ENCODE results near the gene WDR20.

The WDR20 gene

GRCh38 chr14:102225936-102226335 is 86.2 kb downstream of the WDR20 start:
- H2AFZ ChIP-seq (ENCODE audit: low read depth, low read length, severe bottlenecking): no peak overlapping the region

DNA sequence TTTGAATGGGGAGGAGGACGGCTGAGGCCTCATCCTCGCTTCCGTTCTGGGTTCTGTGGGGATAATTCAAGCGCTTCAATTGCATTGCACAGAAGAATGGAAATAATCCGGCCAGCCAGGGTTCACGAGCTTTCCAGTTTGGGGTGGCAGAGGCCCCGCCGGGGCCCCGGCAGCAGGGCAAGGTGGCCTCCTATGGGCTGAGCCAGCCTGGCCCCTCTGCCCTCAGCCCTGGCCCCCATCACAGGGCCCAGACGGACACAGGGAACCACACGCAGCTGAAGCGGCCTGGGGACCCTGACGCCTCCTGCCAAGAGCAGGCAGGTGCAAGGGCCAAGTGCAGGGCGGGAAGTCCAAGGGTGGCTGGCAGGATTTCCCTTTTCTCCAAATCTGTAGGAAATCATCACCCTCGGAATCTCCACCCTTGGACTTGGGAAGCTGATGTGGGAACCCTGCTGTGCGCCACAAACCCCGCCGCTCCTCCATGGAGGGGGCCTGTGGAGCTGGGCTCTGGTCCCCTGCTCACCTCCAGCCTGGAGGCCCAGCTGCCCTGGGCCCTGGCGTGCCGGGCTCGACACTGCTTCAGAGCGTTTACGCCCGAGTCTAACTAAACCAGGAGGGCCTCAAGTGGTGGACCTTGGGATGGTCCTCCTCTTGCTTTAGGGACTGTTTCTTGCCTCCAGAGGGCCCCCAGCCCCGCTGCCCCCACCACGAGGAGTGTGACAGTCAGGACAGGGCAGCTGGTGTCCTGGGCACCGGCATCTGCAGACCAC is 86.8 kb downstream of the WDR20 start:
- Histone ChIP-seq H4K20me1 (ENCODE audit: low read depth, low read length) (no peaks in the 10 kb centered on the region), H2AFZ (ENCODE audit: low read depth, low read length, severe bottlenecking) (no peak overlapping the region), H3K36me3 (ENCODE audit: low read length) (no peaks in the 10 kb centered on the region), H3K4me3 (ENCODE audit: insufficient read depth, low read length, poor library complexity, severe bottlenecking) (no peak overlapping the region), H3K9me2 (replicated peaks; ENCODE audit: insufficient read depth, low read length) (no peaks in the 10 kb centered on the region), H3K27ac (ENCODE audit: low read depth, low read length) (no peak overlapping the region), H3K27me3 (ENCODE audit: low read length) (no peaks in the 10 kb centered on the region), H3K79me2 (ENCODE audit: insufficient read depth, low read length) (no peaks in the 10 kb centered on the region), H3K9ac (ENCODE audit: low read length) (no peak overlapping the region), H3F3A (ENCODE audit: insufficient read depth) (0 out of 2 replicates have a peak, but pooled peaks cover 3% of the 10 kb centered on the region), H3K4me2 (ENCODE audit: low read depth, low read length, poor library complexity, severe bottlenecking) (no peak overlapping the region), H3K9me3 (ENCODE audit: insufficient read depth, low read length) (no peaks in the 10 kb centered on the region)
- TF ChIP-seq EZH2phosphoT487 (conservative IDR thresholded peaks at IDR 0.05; ENCODE audit: low read length): no peak
- TF ChIP-seq CTCF (IDR thresholded peaks at IDR 0.05; ENCODE audit: insufficient read depth, low read length, poor library complexity, severe bottlenecking): no peak

More at GRCh38 chr14:102225936-102226335, 86.2 kb downstream of the WDR20 start:
- no peak overlapping the region for H3K9ac ChIP-seq (ENCODE audit: low read length)
- H3K79me2 ChIP-seq (ENCODE audit: insufficient read depth, low read length): no peaks in the 10 kb centered on the region
- no peaks in the 10 kb centered on the region for H3K9me2 ChIP-seq (replicated peaks; ENCODE audit: insufficient read depth, low read length)
- no peaks in the 10 kb centered on the region for H3K27me3 ChIP-seq (ENCODE audit: low read length)
- TF ChIP-seq EZH2phosphoT487 (conservative IDR thresholded peaks at IDR 0.05; ENCODE audit: low read length) (no peak), CTCF (IDR thresholded peaks at IDR 0.05; ENCODE audit: insufficient read depth, low read length, poor library complexity, severe bottlenecking) (no peak)
- H3F3A ChIP-seq (ENCODE audit: insufficient read depth): 0 out of 2 replicates have a peak, but pooled peaks cover 3% of the 10 kb centered on the region
- no peak overlapping the region for H3K4me2 ChIP-seq (ENCODE audit: low read depth, low read length, poor library complexity, severe bottlenecking)
- no peak overlapping the region for H3K27ac ChIP-seq (ENCODE audit: low read depth, low read length)
- no peaks in the 10 kb centered on the region for H3K9me3 ChIP-seq (ENCODE audit: insufficient read depth, low read length)
- no peaks in the 10 kb centered on the region for H3K36me3 ChIP-seq (ENCODE audit: low read length)
- no peak overlapping the region for H3K4me3 ChIP-seq (ENCODE audit: insufficient read depth, low read length, poor library complexity, severe bottlenecking)
- no peaks in the 10 kb centered on the region for H4K20me1 ChIP-seq (ENCODE audit: low read depth, low read length)

GRCh38 chr14:102227184-102227964 is 87.7 kb downstream of the WDR20 start:
- no peaks in the 10 kb centered on the region for H3K27me3 ChIP-seq (ENCODE audit: low read length)
- no peaks in the 10 kb centered on the region for H4K20me1 ChIP-seq (ENCODE audit: low read depth, low read length)
- H3F3A ChIP-seq (ENCODE audit: insufficient read depth): 0 out of 2 replicates have a peak, but pooled peaks cover 3% of the 10 kb centered on the region
- H3K27ac ChIP-seq (ENCODE audit: low read depth, low read length): no peak overlapping the region
- no peaks in the 10 kb centered on the region for H3K9me3 ChIP-seq (ENCODE audit: insufficient read depth, low read length)
- H3K79me2 ChIP-seq (ENCODE audit: insufficient read depth, low read length): no peaks in the 10 kb centered on the region
- peak overlapping the region; percentile 46 for H2AFZ ChIP-seq (ENCODE audit: low read depth, low read length, severe bottlenecking)
- no peak overlapping the region for H3K9ac ChIP-seq (ENCODE audit: low read length)
- no peak overlapping the region for H3K4me3 ChIP-seq (ENCODE audit: insufficient read depth, low read length, poor library complexity, severe bottlenecking)
- H3K9me2 ChIP-seq (replicated peaks; ENCODE audit: insufficient read depth, low read length): no peaks in the 10 kb centered on the region
- H3K4me2 ChIP-seq (ENCODE audit: low read depth, low read length, poor library complexity, severe bottlenecking): no peak overlapping the region
- TF ChIP-seq EZH2phosphoT487 (conservative IDR thresholded peaks at IDR 0.05; ENCODE audit: low read length): no peak
- TF ChIP-seq CTCF (IDR thresholded peaks at IDR 0.05; ENCODE audit: insufficient read depth, low read length, poor library complexity, severe bottlenecking): no peak
- H3K36me3 ChIP-seq (ENCODE audit: low read length): no peaks in the 10 kb centered on the region
